ENCODE results near the gene SF3B4. TPM values are rescaled to one million over a fixed set of nuclear protein-coding genes. Genes with fewer than 3 reads are reported as not detected.

SF3B4 gene
- total and polyA plus RNA-seq, 2 of the 8 experiments (the other 6 are each of a cell fraction or from before 2014, with no cell fraction given), result 81.1 to 122 TPM

- no peak for FAIRE-seq
- WGBS, 2 experiments (ENCODE audit: extremely low coverage in 1 of 2, insufficient coverage in 1 of 2, insufficient read length in 1 of 2, insufficient replicate concordance in 2 of 2, low coverage in 1 of 2, low lambda C conversion rate in 2 of 2, missing lambda C conversion rate in 1 of 2), result 5% methylated on average over 10 of the region's 10 CpGs; no CpG with 5 or more reads in 1 of the 2 experiments
- no peak for TF ChIP-seq E2F6 (IDR thresholded peaks at IDR 0.05)
- no peak for TF ChIP-seq FOSL1 (IDR thresholded peaks at IDR 0.05; ENCODE audit: insufficient read depth, low read depth, low read length)
- no peak for TF ChIP-seq CHD2 (IDR thresholded peaks at IDR 0.05; ENCODE audit: low read length)
- no peak for TF ChIP-seq RFX5 (IDR thresholded peaks at IDR 0.05; ENCODE audit: borderline replicate concordance, low read depth, low read length)
- TF ChIP-seq RXRA (IDR thresholded peaks at IDR 0.05; ENCODE audit: insufficient read depth, low read depth, low read length), result no peak
- no peak for TF ChIP-seq NANOG (IDR thresholded peaks at IDR 0.05; ENCODE audit: insufficient read depth, low read depth, low read length, poor library complexity, severe bottlenecking)
- TF ChIP-seq BCL11A (IDR thresholded peaks at IDR 0.05; ENCODE audit: low read depth in 2 of 2, low read length in 2 of 2), result no peak
- TF ChIP-seq JUN (IDR thresholded peaks at IDR 0.05; ENCODE audit: low read depth, low read length), result no peak
Observed at GRCh38 chr1:149927056-149927562, 494 bp downstream of the SF3B4 start.

More at GRCh38 chr1:149927056-149927562, 494 bp downstream of the SF3B4 start:
- no peak overlapping the region for H3K23ac ChIP-seq (ENCODE audit: insufficient read length)
- H4K20me1 ChIP-seq (replicated peaks in 1 of 2; ENCODE audit: control insufficient read depth in 1 of 2, insufficient read depth in 2 of 2, low read length in 2 of 2), result no peaks in the 10 kb centered on the region
- H2AFZ ChIP-seq (ENCODE audit: low read length), result no peak overlapping the region
- peak overlapping the region; percentile 89; the same call in 1 of the 2 replicates for H2BK5ac ChIP-seq (ENCODE audit: low read depth, low read length)
- no peak overlapping the region for H2BK15ac ChIP-seq (ENCODE audit: low read length)
- H4K5ac ChIP-seq (ENCODE audit: insufficient read length, low read depth, low read length), result no peak overlapping the region
- H3K18ac ChIP-seq (ENCODE audit: extremely low read depth, low read length), result no peak overlapping the region
- H3K79me1 ChIP-seq (ENCODE audit: low read depth, low read length), result peaks cover 5% of the 10 kb centered on the region
- H3K9me3 ChIP-seq (ENCODE audit: insufficient read depth in 2 of 2, low read depth in 1 of 2, low read length in 1 of 2), result no peaks in the 10 kb centered on the region
- H3K79me2 ChIP-seq (ENCODE audit: control insufficient read depth in 1 of 2, insufficient read depth in 2 of 2, low read length in 2 of 2), result peaks cover 8 to 28% of the 10 kb centered on the region in 2 experiments
- peak overlapping the region; percentile 87 to 90 for H3K4me2 ChIP-seq (ENCODE audit: insufficient read depth in 1 of 2, low read depth in 2 of 2, low read length in 2 of 2)
- no peak for DNase-seq (ENCODE audit: low read depth in 1 of 2, low spot score in 2 of 2)
- H3K9ac ChIP-seq (replicated peaks in 1 of 4; ENCODE audit: extremely low read depth in 1 of 4, low read depth in 3 of 4, low read length in 3 of 4), result peak overlapping the region; percentile 81 to 96 (median 90)
- CTCF ChIA-PET (ENCODE audit: partially characterized antibody), result interaction anchor here (1.2 kb wide), 1 partner anchor 39 kb away, joined by 3 read pairs; a partner anchor contains a TSS
- peaks cover 19 to 41% (median 39%) of the 10 kb centered on the region in 4 experiments for H3K36me3 ChIP-seq (ENCODE audit: control insufficient read depth in 2 of 4, insufficient read depth in 4 of 4, low read length in 3 of 4)
- H2AK5ac ChIP-seq (ENCODE audit: low read depth, low read length), result no peak overlapping the region
- H3K23me2 ChIP-seq (ENCODE audit: low read depth, low read length), result peaks cover 5% of the 10 kb centered on the region
- H3K4ac ChIP-seq (replicated peaks; ENCODE audit: insufficient read length, low read depth, low read length), result no peak overlapping the region
- H3K4me3 ChIP-seq (ENCODE audit: extremely low read depth in 1 of 4, insufficient read depth in 2 of 4, low read depth in 3 of 4, low read length in 4 of 4), result peak overlapping the region; percentile 85 to 95 (median 94)
- peak overlapping the region; percentile 90 for H3K27ac ChIP-seq (ENCODE audit: low read depth, low read length)
- peaks cover 0 to 8% (median 4%) of the 10 kb centered on the region in 4 experiments; a peak in 4 of 7 replicates for H3K4me1 ChIP-seq (replicated peaks in 1 of 4; ENCODE audit: control insufficient read depth in 3 of 4, insufficient read depth in 4 of 4, low read length in 3 of 4)
- no peak overlapping the region for H2BK12ac ChIP-seq (ENCODE audit: low read depth, low read length)
- no peak overlapping the region for H3K14ac ChIP-seq (ENCODE audit: insufficient read length)
- POLR2A ChIA-PET (ENCODE audit: partially characterized antibody), result no interaction called here
- no peak overlapping the region for H2BK120ac ChIP-seq (replicated peaks; ENCODE audit: low read depth, low read length)
- peak overlapping the region; percentile 51; the same call in 1 of the 2 replicates for H4K8ac ChIP-seq (ENCODE audit: extremely low read depth, insufficient read depth, low read length)
- H3K56ac ChIP-seq (replicated peaks; ENCODE audit: insufficient read length, low read depth, low read length), result no peak overlapping the region
- H2BK20ac ChIP-seq (ENCODE audit: low read length), result no peak overlapping the region
- no peaks in the 10 kb centered on the region for H3K27me3 ChIP-seq (replicated peaks in 1 of 4; ENCODE audit: control insufficient read depth in 3 of 4, extremely low read depth in 1 of 4, insufficient read depth in 3 of 4, low read length in 3 of 4)
- no peak overlapping the region for H4K91ac ChIP-seq (replicated peaks; ENCODE audit: insufficient read length, low read length)

All from H1 (cell line).